KMS-11 (cell line): ENCODE results near the gene IL3.

ENCODE experiments used
- H2AFZ ChIP-seq: fragments of 200-600 bp; sonication (generic); 2 replicates; pipeline ENCODE4 v1.6.1; 2016; ENCODE audit warnings: antibody characterized with exemption, mixed run types, low read depth
- H3K27ac ChIP-seq: fragments of 200-600 bp; sonication (generic); 2 replicates; pipeline ENCODE4 v1.6.1; 2016; ENCODE audit warnings: mild to moderate bottlenecking, mixed run types
- H3K27me3 ChIP-seq: fragments of 200-600 bp; sonication (generic); 2 replicates; pipeline ENCODE4 v1.6.1; 2017; ENCODE audit warnings: mild to moderate bottlenecking, low read depth, mixed run types, moderate library complexity; ENCODE audit not compliant: insufficient read depth
- H3K36me3 ChIP-seq: fragments of 200-600 bp; sonication (generic); 2 replicates; pipeline ENCODE4 v1.6.1; 2017; ENCODE audit warnings: mild to moderate bottlenecking, mixed run types; ENCODE audit not compliant: insufficient read depth
- H3K4me1 ChIP-seq: fragments of 200-600 bp; sonication (generic); 2 replicates; pipeline ENCODE4 v1.6.1; 2016; ENCODE audit warnings: mild to moderate bottlenecking, low read depth, mixed run types; ENCODE audit not compliant: poor library complexity, severe bottlenecking
- H3K4me2 ChIP-seq: fragments of 200-600 bp; sonication (generic); 2 replicates; pipeline ENCODE4 v1.7.0; 2016; ENCODE audit warnings: mild to moderate bottlenecking, mixed run types
- H3K4me3 ChIP-seq: fragments of 200-600 bp; sonication (generic); IDR thresholded peaks from 2 replicates; pipeline ENCODE4 v1.6.1; 2017; ENCODE audit warnings: low read depth, low read length, mixed read lengths; ENCODE audit not compliant: insufficient read depth
- H3K79me2 ChIP-seq: fragments of 200-600 bp; sonication (generic); 2 replicates; pipeline ENCODE4 v1.6.1; 2016; ENCODE audit warnings: low read depth, mixed run types; ENCODE audit not compliant: insufficient read depth
- H3K9ac ChIP-seq: fragments of 200-600 bp; sonication (generic); 2 replicates; pipeline ENCODE4 v1.6.1; 2016; ENCODE audit warnings: mild to moderate bottlenecking, mixed run types
- H4K20me1 ChIP-seq: fragments of 200-600 bp; sonication (generic); 2 replicates; pipeline ENCODE4 v1.6.1; 2016; ENCODE audit warnings: mild to moderate bottlenecking, mixed run types; ENCODE audit not compliant: insufficient read depth
- CTCF ChIP-seq: fragments of 200-600 bp; sonication (generic); conservative IDR thresholded peaks from 2 replicates; pipeline ENCODE4 v1.6.1; 2017; ENCODE audit warnings: low read depth, mild to moderate bottlenecking, antibody characterized with exemption, low read length, moderate library complexity, mixed read lengths

The IL3 gene

DNA sequence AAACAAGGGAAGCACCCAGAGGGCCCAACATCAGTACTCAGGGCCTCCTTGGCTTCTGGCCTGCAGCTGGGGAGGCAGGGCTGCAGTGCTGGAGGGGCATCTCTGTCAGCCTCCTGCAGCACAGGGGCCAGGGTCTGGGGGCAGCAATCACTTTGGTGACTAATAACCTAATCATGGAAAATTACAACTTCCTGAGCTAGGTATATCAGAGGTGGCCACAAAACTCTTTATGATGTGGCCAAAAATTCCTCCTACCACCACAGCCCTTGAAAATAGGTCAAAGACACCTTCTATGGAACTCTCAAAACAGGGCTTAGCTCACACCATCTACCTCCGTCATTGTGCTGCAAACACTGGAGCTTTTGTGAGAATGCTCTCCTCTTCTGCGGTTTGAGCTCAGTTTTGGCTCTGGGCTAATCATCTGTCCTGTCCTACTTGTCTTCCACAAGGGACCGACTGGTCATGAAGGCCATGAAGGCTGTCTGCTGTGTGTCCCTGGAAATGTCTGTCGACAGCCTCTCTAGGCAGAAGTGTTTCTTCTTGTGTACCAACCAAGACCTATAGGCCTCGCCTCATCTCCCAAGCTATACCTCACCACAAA is 41.7 kb downstream of the IL3 start:
- Histone ChIP-seq H3K36me3 (no peaks in the 10 kb centered on the region), H3K4me1 (peaks cover 89% of the 10 kb centered on the region), H2AFZ (0 out of 2 replicates have a peak overlapping the region, but pooled peaks have one; percentile 12), H3K4me3 (no peak overlapping the region), H3K27ac (peak overlapping the region; percentile 99), H3K27me3 (no peaks in the 10 kb centered on the region), H3K4me2 (peak overlapping the region; percentile 79), H4K20me1 (no peaks in the 10 kb centered on the region), H3K79me2 (no peaks in the 10 kb centered on the region), H3K9ac (peak overlapping the region; percentile 82; the same call in 1 of the 2 replicates)
- no peak for TF ChIP-seq CTCF

DNA sequence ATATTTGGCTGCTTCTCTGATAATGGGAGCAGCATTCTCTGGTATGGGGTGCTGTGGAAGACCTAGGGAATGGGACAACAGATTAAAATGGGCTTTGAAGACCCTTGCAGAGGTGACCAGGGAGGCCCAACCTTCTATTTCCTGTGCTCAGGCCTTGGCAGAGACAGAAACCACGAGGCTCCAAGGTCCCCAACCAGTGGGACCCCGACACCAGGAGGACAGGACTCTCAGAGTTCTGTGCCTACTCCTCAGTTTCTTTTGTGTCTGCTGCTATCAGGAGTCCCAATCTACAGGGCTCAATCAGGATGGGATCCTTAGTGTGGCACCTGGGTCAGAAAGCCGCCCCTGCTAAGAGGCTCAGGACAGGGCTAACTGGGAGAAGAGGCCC is 42.5 kb downstream of the IL3 start:
- peak overlapping the region; percentile 99 for H3K27ac ChIP-seq
- H2AFZ ChIP-seq = peak overlapping the region; percentile 12; the same call in 1 of the 2 replicates

GRCh38 chr5:132103332-132103951 is 43.0 kb downstream of the IL3 start:
- Histone ChIP-seq H3K4me3 (no peak overlapping the region), H4K20me1 (no peaks in the 10 kb centered on the region), H3K4me1 (peaks cover 77% of the 10 kb centered on the region), H3K36me3 (no peaks in the 10 kb centered on the region), H2AFZ (peak overlapping the region; percentile 76; the same call in 1 of the 2 replicates), H3K27me3 (no peaks in the 10 kb centered on the region), H3K27ac (peak overlapping the region; percentile 99), H3K9ac (peak overlapping the region; percentile 82), H3K4me2 (peak overlapping the region; percentile 79), H3K79me2 (no peaks in the 10 kb centered on the region)
- TF ChIP-seq CTCF = 0 out of 2 replicates have a peak, but pooled peaks have one; percentile 20

More for the DNA sequence above, 42.5 kb downstream of the IL3 start:
- Histone ChIP-seq H3K36me3 (no peaks in the 10 kb centered on the region), H3K79me2 (no peaks in the 10 kb centered on the region), H3K4me2 (peak overlapping the region; percentile 79), H4K20me1 (no peaks in the 10 kb centered on the region), H3K27me3 (no peaks in the 10 kb centered on the region), H3K9ac (peak overlapping the region; percentile 82), H3K4me1 (peaks cover 81% of the 10 kb centered on the region), H3K4me3 (no peak overlapping the region)
- TF ChIP-seq CTCF = no peak

DNA sequence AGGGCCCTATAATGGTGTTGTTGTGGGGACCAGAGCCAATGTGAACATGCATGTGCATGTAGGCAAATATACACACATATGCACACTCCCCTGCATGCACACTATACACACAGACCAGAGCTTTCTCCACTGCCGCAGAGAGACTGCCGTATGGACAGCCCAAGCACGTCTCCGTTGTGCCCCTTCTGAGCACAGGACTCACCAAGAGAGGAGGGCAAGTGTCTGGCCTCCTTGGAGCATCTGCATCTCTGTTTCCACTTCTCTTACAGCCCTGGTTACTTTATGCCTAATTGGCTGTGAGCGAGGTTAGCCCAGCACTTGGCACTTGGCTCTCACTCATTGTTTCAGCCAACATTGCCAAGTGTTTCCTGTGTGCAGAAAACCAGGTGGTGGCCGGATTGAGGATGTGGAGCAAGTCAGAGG is 43.5 kb downstream of the IL3 start:
- no peaks in the 10 kb centered on the region for H3K27me3 ChIP-seq
- peak overlapping the region; percentile 98 for H3K4me2 ChIP-seq
- no peaks in the 10 kb centered on the region for H3K36me3 ChIP-seq
- peak overlapping the region; percentile 82 for H3K9ac ChIP-seq
- H3K79me2 ChIP-seq = no peaks in the 10 kb centered on the region
- H3K27ac ChIP-seq = peak overlapping the region; percentile 99
- H3K4me1 ChIP-seq = peaks cover 74% of the 10 kb centered on the region
- 0 out of 2 replicates have a peak, but pooled peaks have one; percentile 21 for TF ChIP-seq CTCF
- no peak overlapping the region for H3K4me3 ChIP-seq
- H2AFZ ChIP-seq = peak overlapping the region; percentile 76; the same call in 1 of the 2 replicates
- no peaks in the 10 kb centered on the region for H4K20me1 ChIP-seq
